ENCODE data around the gene MSMB.
"Not testable (repeated sequence)": the region's sequence is repeated elsewhere in the genome, so short reads cannot be mapped to it uniquely, and the experiment has no call there.

The MSMB gene

GRCh38 chr10:46004963-46005362 lies 41.1 kb downstream of the MSMB start:
- DNase-seq = no peak

GRCh38 chr10:46002916-46003693 lies 43.0 kb downstream of the MSMB start:
- no peak for DNase-seq

GRCh38 chr10:46002189-46002687 lies 43.8 kb downstream of the MSMB start:
- not testable (repeated sequence) for DNase-seq

GRCh38 chr10:46001187-46001756 lies 44.8 kb downstream of the MSMB start:
- no peak for DNase-seq

- DNase-seq = no peak
These were observed 45.5 kb downstream of the MSMB start for GRCh38 chr10:46000538-46000937.

GRCh38 chr10:45999955-46000354 lies 46.1 kb downstream of the MSMB start:
- DNase-seq = not testable (repeated sequence)

- DNase-seq = no peak
These were observed 47.9 kb downstream of the MSMB start for GRCh38 chr10:45997994-45998763.

GRCh38 chr10:45997557-45997956 lies 48.5 kb downstream of the MSMB start:
- no peak for DNase-seq

- DNase-seq = not testable (repeated sequence)
These were observed 60.5 kb downstream of the MSMB start for GRCh38 chr10:45985590-45985989.

GRCh38 chr10:45984473-45984872 lies 61.6 kb downstream of the MSMB start:
- DNase-seq = not testable (repeated sequence)

GRCh38 chr10:45983538-45984186 lies 62.4 kb downstream of the MSMB start:
- DNase-seq = peak; percentile 18 to 19

Data from activated CD4-positive, alpha-beta T cell treated with anti-CD3 and anti-CD28 coated beads, Interleukin-2, amount 50 U/mL, for 4 hours (primary cell).